GM19467 (cell line): ENCODE measurements around the gene SRBD1.

Source experiments
- ATAC-seq: cut with Tn5 transposase; IDR thresholded peaks from one replicate; pipeline ENCODE4 v1.9.1; 2021; ENCODE audit warnings: mild to moderate bottlenecking, moderate library complexity; ENCODE audit not compliant: unreplicated experiment

The SRBD1 gene

GRCh38 chr2:45596761-45597160, 14.3 kb downstream of the SRBD1 start:
- no peak for ATAC-seq

- no peak for ATAC-seq
Measured at GRCh38 chr2:45595721-45596435, 15.2 kb downstream of the SRBD1 start.

GRCh38 chr2:45591073-45591472, 20.0 kb downstream of the SRBD1 start:
- no peak for ATAC-seq

GRCh38 chr2:45588158-45588829, 22.8 kb downstream of the SRBD1 start:
- no peak for ATAC-seq

GRCh38 chr2:45586600-45586999, 24.5 kb downstream of the SRBD1 start:
- no peak for ATAC-seq

- no peak for ATAC-seq
Measured at GRCh38 chr2:45585267-45585861, 25.7 kb downstream of the SRBD1 start.

- no peak for ATAC-seq
Measured at GRCh38 chr2:45583977-45584376, 27.1 kb downstream of the SRBD1 start.

- no peak for ATAC-seq
Measured at GRCh38 chr2:45582522-45582921, 28.5 kb downstream of the SRBD1 start.

GRCh38 chr2:45578056-45578843, 32.8 kb downstream of the SRBD1 start:
- no peak for ATAC-seq

GRCh38 chr2:45577441-45577840, 33.6 kb downstream of the SRBD1 start:
- ATAC-seq = no peak

GRCh38 chr2:45575881-45576280, 35.2 kb downstream of the SRBD1 start:
- ATAC-seq = no peak

- no peak for ATAC-seq
Measured at GRCh38 chr2:45572979-45573378, 38.1 kb downstream of the SRBD1 start.

GRCh38 chr2:45571940-45572339, 39.1 kb downstream of the SRBD1 start:
- ATAC-seq = no peak

- ATAC-seq = no peak
Measured at GRCh38 chr2:45570671-45571334, 40.3 kb downstream of the SRBD1 start.

- no peak for ATAC-seq
Measured at GRCh38 chr2:45568935-45569334, 42.1 kb downstream of the SRBD1 start.

- ATAC-seq = peak; percentile 80
Measured at GRCh38 chr2:45567974-45568789, 42.9 kb downstream of the SRBD1 start.

GRCh38 chr2:45567288-45567963, 43.6 kb downstream of the SRBD1 start:
- ATAC-seq = peak; percentile 7

GRCh38 chr2:45559436-45559835, 51.6 kb downstream of the SRBD1 start:
- no peak for ATAC-seq

GRCh38 chr2:45554742-45555140, 56.3 kb downstream of the SRBD1 start:
- no peak for ATAC-seq
